HL-60 (cell line): ENCODE data around the gene LEF1.
"Not testable (repeated sequence)": the region's sequence is repeated elsewhere in the genome, so short reads cannot be mapped to it uniquely, and the experiment has no call there.

Experiments used
- DNase-seq, 2 experiments: peaks; one replicate each; pipeline ENCODE4 v3.0.0-alpha.2; 2010 to 2020; ENCODE audit warnings: low read depth in 1 of 2, low spot score in 1 of 2
- H3K27ac ChIP-seq: fragments of 250-450 bp; sonication (Bioruptor Pico); replicated peaks from 2 replicates; pipeline ENCODE4 v1.5.1; 2020; ENCODE audit warnings: mild to moderate bottlenecking, moderate library complexity
- H3K27me3 ChIP-seq: fragments of 250-450 bp; sonication (Bioruptor Pico); 2 replicates; pipeline ENCODE4 v1.5.1; 2021; ENCODE audit warnings: mild to moderate bottlenecking, moderate library complexity; ENCODE audit not compliant: insufficient read depth, poor library complexity, severe bottlenecking
- H3K4me3 ChIP-seq: replicated peaks from 2 replicates; pipeline ENCODE4 v1.5.1; 2011; ENCODE audit warnings: mild to moderate bottlenecking, control low read depth, low read length; ENCODE audit not compliant: insufficient read depth
- CTCF ChIP-seq: IDR thresholded peaks from one replicate; pipeline ENCODE4 v1.5.1; 2011; ENCODE audit warnings: low read length, control low read depth, inconsistent platforms; ENCODE audit not compliant: insufficient read depth
- GABPA ChIP-seq: IDR thresholded peaks from 2 replicates; pipeline ENCODE4 v1.6.1; 2012; ENCODE audit warnings: low read depth
- POLR2AphosphoS5 ChIP-seq: IDR thresholded peaks from 2 replicates; pipeline ENCODE4 v1.6.1; 2012; ENCODE audit warnings: low read depth
- REST ChIP-seq: IDR thresholded peaks from 2 replicates; pipeline ENCODE4 v1.6.1; 2012; ENCODE audit warnings: low read depth; ENCODE audit not compliant: insufficient replicate concordance
- SPI1 ChIP-seq: IDR thresholded peaks from 2 replicates; pipeline ENCODE4 v1.6.1; 2012; ENCODE audit warnings: low read depth, mild to moderate bottlenecking, borderline replicate concordance

LEF1 gene

GRCh38 chr4:108018884-108019187 lies 149.9 kb downstream of the LEF1 start:
- TF ChIP-seq GABPA (no peak), REST (no peak), SPI1 (no peak), CTCF (no peak), POLR2AphosphoS5 (no peak)
- DNase-seq, result no peak
- Histone ChIP-seq H3K27ac (no peak overlapping the region), H3K4me3 (no peak overlapping the region), H3K27me3 (no peaks in the 10 kb centered on the region)

GRCh38 chr4:108018040-108018883 lies 150.5 kb downstream of the LEF1 start:
- H3K4me3 ChIP-seq, result no peak overlapping the region
- no peak overlapping the region for H3K27ac ChIP-seq
- TF ChIP-seq SPI1 (no peak), CTCF (peak; percentile 66)
- DNase-seq, result peak; percentile 59 to 70
- no peaks in the 10 kb centered on the region for H3K27me3 ChIP-seq

- no peak overlapping the region for H3K4me3 ChIP-seq
- DNase-seq, result no peak
- TF ChIP-seq POLR2AphosphoS5 (no peak), CTCF (no peak), REST (no peak), GABPA (no peak), SPI1 (no peak)
- H3K27me3 ChIP-seq, result no peaks in the 10 kb centered on the region
- no peak overlapping the region for H3K27ac ChIP-seq
These were observed 154.8 kb downstream of the LEF1 start for GRCh38 chr4:108013955-108014354.

GRCh38 chr4:108013327-108013726 lies 155.4 kb downstream of the LEF1 start:
- TF ChIP-seq CTCF (no peak), GABPA (no peak), REST (no peak), SPI1 (no peak), POLR2AphosphoS5 (no peak)
- Histone ChIP-seq H3K27ac (no peak overlapping the region), H3K4me3 (no peak overlapping the region), H3K27me3 (no peaks in the 10 kb centered on the region)
- DNase-seq, result no peak

- not testable (repeated sequence) for DNase-seq, H3K4me3 ChIP-seq, H3K27me3 ChIP-seq, H3K27ac ChIP-seq
These were observed 156.3 kb downstream of the LEF1 start for GRCh38 chr4:108012382-108012781.
